Pons (tissue), 1 donor: Measurements from ENCODE around the gene ZSWIM4.
A peak's percentile ranks its signal among the peaks of the same experiment; 100 is the strongest.
"Not testable (repeated sequence)": the region's sequence is repeated elsewhere in the genome, so short reads cannot be mapped to it uniquely, and the experiment has no call there.

Experiments
- DNase-seq: peaks from one replicate; pipeline ENCODE4 v3.0.0-alpha.2; 2016; ENCODE audit warnings: low spot score

ZSWIM4 gene

DNA sequence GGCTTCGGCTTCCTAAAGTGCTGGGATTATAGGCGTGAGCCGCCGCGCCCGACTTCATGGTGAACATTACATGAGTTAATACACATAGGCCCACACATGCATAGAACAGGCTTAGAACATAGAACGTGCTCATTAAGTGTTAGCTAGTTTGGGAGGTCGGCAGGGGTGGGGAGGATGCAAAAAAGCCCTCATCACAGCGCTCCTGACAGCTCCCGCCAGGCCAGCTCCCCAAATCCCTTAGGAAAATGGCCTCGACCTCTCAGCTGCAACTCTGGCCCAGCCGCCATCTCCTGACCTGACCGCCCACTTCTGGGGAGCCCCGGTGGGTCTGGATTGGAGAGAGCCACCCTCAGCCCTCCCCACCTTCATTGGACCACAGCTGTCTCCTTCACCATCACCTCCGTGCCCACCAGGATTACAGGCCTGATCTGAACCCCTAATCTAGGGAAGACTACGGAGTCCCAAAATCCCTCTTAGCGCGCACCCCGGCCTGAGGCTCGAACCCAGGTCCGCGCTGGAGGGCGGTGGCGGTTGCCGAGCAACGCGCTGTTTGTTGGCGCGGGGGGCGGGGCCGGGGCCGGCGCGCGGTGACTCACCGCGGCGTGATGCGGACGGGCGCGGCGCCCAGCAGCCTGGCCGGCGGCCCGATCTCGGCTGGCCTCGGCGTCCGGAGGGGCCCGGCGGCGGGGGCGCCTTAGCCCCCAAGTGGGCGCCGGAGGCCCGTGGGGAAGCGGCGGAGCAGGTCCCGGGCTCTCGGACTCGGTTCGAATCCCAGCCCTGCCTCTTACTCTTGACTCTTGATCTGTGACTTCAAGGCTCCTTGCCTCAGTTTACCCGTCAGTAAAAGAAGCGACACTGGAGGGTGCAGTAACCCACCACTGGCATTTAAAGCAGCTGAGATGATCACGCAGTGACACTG, 55.0 kb downstream of the ZSWIM4 start:
- no peak for DNase-seq

DNA sequence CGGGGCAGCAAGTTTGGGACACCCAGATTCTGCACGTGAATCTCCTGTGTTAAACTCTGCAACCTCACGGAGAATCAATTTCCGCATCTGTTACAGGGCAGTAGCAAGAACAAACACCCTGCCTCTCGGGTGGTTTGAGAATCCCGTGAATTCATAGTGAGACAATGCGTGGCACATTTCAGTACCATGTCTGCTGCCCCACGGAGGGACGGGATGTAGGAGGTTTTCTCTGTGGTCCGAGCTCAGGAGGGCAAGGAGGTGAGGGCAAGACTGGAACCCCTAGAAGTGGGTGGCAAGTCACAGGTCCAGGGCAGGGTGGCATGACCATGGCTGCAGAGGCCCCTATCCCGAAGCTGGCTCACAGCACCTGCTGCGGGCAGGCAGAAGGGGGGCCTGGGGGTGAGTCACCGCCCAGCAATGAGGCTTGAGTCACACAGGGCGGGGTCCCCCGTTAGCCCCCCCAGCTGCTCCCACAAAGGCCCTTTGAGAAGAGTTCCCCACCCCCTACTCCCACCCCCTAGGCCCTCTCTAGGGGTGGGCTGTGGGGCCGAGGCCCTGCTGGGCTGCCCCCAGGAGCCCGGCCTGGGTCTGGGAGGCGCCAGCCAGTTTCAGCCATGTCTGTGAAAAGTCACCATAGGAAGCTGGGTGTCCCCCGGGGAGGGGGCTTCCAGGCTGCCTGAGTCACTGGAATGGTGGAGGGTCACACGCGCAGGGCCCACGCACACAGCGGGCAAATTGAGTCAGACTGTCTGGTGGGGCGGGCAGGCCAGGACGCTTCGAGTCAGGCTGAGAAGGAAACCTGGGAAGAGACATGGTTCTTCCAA, 55.9 kb downstream of the ZSWIM4 start:
- peak; percentile 56 for DNase-seq

DNA sequence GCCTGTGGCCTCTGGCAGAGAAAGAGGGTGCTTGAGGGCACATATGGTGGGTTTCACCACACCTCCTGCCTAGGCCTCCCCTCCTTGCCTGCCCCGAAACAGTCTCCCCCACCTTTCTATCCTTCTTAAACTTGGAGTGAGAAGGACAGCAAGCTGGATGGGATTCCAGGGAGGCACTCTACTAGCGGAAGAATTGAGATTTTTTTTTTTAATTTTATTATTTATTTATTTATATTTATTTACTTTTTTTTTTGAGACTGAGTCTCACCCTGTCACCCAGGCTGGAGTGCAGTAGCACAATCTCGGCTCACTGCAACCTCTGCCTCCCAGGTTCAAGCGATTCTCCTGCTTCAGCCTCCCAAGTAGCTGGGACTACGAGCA, 56.5 kb downstream of the ZSWIM4 start:
- not testable (repeated sequence) for DNase-seq

DNA sequence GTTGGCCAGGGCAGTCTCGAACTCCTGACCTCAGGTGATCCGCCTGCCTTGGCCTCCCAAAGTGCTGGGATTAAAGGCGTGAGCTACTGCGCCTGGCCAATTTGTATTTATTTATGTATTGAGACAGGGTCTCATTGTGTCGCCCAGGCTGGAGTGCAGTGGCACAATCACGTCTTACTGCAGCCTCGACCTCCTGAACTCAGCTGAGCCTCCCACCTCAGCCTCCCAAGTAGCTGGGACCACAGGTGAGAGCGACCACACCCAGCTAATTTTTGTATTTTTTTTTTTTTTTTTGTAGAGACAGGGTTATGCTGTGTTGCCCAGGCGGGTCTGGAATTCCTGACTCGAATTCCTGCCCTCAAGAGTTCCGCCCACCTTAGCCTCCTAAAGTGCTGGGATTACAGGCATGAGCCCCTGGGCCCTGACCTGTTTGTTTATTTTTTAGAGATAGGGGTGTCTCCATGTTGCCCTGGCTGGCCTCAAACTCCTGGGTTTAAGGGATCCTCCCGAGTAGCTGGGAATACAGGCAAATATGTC, 57.0 kb downstream of the ZSWIM4 start:
- not testable (repeated sequence) for DNase-seq

DNA sequence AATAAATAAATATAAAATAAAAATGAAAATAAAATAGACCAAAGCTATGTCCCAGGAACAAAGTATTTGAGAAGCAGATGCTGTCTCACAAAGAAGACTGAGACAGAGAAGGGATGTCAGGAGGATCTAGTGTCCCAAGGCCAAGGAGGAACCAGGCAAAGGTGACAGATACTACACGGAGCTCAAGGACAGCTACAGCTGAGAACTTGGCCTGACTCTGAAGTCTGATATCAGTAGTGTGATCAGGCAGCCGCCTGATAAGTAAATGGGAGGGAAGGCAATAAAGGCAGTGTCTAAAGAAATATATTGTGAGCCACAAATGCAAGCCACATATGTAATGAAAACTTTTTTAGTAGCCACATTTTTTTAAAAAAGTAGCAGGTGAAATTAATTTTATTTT, 61.3 kb downstream of the ZSWIM4 start:
- DNase-seq = no peak

DNA sequence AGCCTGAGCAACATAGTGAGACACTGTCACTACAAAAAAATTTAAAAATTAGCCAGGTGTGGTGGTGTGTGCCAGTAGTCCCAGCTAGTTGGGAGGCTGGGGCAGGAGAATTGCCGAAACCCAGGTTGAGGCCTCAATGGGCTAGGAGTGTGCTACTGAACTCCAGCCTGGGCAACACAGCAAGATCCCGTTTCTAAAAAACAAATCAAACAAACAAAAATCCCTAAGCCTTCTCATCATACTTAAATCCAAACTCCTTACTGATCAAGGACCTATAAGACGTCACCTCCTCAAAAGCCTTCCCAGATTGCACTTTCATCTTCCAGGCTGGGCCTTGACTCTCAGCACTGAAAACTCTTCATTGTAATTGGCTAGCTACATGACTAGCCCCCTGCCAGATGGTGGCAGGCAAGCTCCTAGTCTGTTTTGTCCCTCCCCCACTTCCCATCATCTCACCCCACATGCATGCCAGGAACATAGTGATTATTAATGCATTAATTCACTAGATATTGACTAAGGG, 64.2 kb downstream of the ZSWIM4 start:
- DNase-seq = no peak

DNA sequence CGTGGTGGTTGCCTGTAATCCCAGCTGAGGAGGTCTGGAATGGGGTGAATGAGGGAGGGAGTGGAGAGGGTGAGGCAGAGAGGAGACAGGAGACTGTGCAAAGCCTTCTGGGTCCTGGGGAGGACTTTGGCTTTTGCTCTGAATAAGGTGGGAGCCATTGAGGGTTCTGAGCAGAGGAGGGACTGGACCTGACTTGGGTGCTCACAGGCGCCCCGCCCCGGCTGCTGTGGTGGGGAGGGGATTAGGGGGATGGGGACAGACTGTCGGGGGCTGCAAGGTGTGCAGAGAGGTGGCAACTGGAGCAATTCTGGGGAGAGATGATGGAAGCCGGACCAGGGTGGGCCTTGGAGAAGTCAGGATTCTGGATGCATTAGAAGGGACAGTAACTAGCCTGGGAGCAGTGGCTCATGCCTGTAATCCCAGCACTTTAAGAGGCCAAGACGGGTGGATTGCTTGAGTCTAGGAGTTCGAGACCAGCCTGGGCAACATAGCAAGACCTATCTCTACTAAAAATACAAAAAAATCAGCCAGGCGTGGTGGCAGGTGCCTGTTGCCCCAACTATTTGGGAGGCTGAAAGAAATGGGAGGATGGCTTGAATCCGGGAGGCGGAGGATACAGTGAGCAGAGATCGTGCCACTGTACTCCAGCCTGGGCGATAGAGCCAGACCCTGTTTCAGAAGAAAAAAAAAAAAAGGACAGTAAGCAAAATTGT, 65.6 kb downstream of the ZSWIM4 start:
- DNase-seq = no peak

DNA sequence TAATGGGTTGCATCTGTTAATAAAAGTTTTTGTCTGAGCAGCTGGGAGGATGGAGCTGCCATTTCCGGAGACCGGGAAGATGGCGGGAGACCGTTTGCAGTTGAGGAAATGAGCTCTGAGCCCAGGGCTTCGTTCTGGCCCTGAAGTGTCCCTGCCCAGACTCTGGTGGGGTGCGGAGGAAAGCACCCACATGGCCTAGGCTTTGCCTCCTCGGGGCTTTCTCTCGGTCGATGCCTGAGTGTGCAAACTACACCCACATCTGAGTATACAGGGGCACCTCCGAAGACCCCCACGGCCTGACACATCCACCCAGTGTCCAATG, 66.1 kb downstream of the ZSWIM4 start:
- DNase-seq = no peak

DNA sequence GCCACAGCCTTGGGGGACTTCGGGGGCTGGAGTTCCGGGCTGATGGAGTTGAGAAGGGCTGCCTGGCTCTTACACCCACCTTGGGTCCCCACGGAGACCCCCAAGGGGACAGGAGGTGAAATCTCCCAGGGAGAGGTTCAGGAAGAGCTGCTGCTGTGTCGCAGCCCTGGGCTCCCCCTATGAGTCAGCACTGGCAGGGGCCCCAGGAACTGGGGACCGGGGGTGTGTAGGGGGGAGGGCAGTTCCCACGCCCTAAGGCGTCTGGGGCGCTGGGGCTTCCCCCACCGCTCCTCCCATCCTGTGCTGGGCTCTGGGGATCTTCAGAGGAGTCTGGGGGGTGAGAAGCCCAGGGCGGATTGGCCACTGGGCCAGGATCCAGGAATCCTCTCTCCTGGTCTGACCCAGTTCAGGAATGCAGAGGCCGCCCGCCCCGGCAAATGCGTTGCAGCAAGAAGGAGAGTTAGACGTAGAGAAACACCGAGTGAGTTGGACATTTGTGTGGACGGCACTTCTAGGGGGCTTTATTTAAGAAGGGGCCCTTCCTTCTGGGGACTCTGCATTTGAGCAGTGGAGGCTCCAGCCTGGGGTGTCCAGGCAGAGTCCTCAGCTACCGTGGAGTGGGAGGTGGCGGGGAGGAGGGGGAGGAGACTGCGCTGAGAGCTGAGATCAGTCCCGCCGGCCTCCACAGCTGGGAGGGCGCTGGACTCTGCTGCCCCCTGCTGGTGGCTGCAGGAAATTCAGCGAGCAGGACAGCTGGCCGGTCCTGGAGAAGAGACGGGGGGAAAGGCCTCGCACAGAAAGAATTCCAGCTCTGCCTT, 66.7 kb downstream of the ZSWIM4 start:
- peak; percentile 85 for DNase-seq

DNA sequence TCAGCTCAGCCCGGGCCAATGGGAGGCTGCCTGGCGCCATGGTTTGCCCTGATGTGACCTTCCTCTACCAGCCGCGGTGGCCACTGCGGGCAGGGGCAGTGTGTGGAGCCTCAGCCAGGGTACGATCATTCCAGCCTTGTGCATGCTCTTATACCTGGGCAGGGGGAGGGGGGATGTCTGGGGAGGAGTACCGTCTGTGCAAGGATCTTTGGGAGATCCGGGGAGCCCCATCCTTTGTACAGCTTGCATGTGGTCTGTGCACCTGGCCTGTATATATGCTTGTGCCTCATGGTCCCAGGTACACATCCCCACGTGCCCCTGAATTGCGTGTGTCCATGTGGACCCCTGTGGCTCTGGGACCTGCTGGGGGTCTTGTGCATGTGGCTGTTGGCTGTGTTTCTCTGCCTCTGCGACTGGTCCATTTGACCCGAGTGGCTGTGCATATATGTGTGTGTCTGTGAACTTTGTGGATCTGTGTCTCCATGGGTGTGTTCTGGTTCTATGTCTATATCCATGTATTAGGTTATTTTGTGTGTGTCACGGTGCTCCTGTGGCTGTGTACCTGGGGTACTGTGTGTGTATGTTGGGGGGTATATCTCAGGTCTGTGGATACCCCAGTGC, 68.9 kb downstream of the ZSWIM4 start:
- DNase-seq = no peak

DNA sequence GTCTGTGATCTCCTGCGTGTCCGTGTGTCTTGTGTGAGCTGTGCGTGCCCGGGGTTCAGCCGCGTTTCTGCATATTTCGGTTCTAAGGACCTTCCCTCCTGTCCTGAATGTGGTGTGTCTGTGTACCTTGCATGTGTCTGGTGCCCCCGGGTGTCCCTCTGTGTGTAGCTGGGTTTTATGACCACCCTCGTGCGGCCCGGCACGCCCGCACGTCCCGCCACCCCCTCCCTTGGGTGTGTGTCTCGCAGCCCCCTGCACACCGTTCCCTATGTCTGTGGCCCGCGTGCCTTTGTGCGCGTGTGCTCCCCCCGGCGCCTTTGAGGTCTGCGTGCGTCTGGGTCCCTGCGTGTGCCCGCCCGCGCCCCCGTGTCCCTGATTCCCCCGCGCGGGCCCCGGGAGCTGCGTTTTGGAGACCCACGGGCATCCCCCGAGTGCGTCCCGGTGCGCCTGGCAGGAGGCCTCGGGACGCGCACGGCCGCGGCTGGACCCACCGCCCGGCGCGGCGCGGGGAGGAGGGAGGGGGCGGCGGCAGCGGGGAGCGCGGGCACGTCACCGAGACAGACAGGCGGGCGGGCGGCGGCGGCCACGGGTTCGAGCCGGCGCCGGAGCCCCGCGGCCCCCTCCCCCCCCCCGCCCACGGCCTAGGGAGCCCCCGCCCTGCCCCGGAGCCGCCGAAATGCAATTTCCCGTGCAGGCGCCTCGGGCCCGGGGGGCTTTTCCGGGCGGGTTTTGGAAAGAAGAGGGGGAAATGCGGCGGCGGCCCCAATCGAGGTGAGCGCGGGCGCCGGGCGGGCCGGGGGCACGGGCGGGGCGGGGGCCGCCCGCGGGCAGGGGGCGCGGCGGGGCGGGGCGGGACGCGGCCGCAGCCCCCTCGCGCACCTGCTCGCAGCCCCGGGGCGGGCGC, 69.7 kb downstream of the ZSWIM4 start:
- DNase-seq = no peak

DNA sequence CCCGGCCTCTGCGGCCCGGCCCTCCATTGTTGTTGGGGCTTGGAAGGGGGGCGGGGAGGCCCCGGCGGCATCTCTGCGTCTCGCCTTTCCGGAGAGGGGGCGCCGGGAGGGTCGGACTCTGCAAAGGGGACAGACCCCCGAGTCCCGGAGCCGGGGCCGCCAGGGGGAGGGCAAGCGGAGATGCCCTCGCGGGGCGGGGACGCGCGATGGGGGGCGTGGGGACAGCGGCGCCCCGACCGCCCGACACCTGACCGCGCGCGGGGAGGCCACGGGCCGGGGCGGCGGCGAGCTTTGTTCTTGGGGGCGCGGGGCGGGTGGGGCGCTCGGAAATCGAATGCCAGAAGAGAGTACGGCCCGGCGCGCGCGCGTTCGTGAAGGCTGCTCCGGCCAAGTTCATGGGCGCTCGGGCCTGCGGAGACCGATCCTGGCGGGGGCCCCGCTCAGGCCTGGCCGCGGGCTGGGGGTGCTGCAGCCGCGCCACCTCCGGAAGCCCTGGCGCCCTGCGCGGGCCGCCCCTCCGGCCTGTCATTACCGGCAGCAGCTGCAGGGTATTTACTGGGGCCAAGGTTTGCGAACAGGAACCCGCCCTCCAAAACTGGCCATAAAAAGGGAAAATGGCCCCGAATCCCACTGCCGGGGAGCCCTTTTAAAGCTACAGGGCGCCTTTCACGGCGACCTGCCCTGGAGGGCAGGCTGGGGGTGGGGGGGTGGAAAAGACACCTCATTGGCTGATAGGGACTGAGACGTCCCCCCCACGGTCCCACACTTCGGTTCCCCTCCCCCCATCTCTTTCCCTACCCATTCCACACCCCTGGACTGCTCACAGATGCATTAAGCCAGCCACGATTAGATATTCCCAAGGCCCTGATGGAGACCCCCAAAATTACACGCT, 70.6 kb downstream of the ZSWIM4 start:
- DNase-seq = no peak

DNA sequence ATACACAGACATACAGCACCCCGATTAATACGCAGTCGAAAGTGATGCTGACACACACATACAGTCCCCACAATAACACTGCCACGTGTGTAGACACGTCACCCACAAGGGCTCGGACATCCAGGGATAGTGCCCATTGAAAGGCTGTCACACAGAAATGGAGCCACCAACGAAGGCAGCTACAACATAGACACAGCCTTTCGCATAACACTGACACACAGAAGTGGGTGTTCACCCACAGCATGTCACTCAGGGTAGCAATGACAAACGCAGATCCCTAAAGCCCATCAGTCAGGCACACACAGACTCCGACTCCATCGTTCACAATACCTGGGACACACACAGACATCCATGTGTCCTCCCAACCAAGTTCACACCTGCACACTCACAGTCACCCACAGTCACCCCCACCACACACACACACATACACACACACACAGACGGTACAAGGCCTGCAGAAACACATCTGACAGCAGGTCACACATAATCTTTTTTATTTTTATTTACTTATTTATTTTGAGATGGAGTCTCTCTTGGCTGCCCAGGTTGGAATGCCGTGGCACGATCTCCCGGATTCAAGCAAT, 71.3 kb downstream of the ZSWIM4 start:
- DNase-seq = no peak

DNA sequence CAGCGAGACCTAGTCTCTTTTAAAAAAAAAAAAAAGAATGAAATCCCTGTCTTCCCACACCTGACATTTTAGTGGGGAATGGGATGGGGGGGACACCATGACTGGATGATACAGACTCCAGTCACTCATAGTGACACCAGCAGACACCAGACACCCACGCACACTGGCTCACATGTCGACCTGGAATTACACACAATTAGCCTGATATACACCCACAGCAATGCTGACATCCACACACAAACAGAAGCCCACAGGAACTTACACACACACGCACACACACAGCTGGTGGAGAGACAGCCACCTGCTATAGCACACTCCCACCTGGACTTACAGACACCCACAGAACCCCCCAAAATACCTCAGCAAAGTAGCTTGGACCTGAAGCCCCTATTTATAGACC, 73.4 kb downstream of the ZSWIM4 start:
- no peak for DNase-seq

DNA sequence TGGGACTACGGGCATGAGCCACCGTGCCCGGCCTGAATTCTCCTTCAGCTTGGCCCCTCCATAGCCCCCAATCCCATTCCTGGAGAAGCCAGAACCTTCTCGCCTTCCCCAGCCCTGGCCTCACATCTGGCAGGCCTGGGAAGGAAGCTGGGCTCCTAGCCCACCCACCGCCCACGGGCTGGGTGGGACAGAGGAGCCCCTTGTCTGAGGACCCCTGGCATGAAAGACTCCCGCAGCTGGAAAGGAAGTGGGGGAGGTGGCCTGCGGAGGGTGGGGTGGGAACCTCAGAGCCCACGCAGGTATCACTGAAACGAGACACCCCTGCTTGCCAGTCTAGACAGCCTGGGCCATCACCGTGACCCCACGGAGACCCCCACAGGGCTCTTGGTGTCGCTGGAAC, 74.0 kb downstream of the ZSWIM4 start:
- DNase-seq = no peak

DNA sequence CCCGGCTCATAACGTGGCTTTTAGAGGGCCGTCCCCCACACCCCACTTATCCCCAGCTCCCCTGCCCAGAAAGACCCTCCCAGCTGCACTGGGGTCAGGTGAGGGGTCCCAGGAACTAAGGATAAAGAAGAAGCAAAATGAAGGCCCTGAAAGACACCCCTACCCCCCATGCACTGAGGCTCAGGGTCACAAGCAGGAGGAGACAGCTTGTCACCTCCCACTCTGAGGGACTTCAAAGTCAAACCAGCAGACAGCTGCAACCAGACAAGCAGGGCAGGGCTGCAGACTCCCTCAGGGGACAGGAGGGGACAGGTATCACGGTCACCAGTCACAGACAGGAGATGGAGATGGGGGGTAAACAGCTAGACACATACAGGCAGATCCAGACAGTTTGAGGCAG, 75.6 kb downstream of the ZSWIM4 start:
- DNase-seq = no peak

DNA sequence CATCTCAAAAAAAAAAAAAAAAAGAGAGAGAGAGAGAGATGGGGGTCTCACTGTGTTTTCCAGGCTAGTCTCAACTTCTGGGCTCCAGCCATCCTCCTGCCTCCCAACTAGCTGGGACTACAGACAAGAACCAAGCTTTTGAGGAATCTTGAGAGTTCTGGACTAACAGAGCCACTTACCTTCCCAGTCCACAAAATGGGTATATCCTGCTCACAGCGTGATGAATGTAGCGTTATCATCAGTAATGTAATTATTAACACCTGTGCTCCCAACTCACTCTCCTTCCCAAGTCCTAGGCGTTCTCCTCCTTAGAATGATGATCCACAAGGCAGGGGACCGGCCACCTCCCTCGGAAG, 77.1 kb downstream of the ZSWIM4 start:
- no peak for DNase-seq

DNA sequence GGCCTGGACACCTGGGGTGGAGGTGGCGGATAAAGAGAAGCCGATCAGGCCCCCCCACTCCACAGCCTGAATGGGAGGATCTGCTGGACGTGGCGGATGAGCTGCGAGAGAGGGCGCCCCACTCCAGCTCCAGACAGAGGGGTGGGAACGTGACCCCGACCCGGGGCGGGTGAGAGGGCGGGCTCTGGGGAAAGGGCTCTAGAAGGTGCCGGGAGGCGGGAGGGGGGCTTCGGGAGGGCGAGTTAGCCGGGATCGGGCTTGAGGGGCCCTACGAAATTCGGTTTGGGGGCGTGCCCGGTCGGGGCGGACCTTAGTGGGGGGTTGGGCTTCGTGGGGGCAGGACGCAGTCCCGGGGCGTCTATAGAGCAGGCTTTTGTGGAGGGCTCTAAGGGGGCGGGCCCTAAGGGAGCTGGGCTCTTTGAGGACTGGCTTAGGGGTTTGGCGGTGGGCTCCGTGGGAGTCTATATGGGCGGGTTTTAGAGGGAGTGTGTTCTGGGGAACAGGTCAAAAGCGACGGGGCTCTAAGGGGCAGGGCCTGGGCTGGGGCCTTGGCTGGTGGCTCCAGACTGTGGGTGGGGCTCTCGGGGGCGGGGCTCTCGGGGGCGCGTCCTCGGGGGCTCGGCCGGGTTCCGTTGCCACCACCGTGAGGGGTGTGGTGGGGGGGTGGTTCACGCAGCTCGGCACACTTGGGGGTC, 77.6 kb downstream of the ZSWIM4 start:
- no peak for DNase-seq
